ENCODE measurements around the gene IL19. TPM values are rescaled to one million over a fixed set of nuclear protein-coding genes. Genes with fewer than 3 reads are reported as not detected.

IL19 gene
- total RNA-seq, 1 donor from 2014 or later = not detected

GRCh38 chr1:206834711-206835110 lies 64.1 kb downstream of the IL19 start:
- no peak for TF ChIP-seq CTCF (conservative IDR thresholded peaks at IDR 0.05)
- Mint-ChIP-seq H3K27ac (no peak overlapping the region), H3K9me3 (no peaks in the 10 kb centered on the region), H3K4me1 (ENCODE audit: unreplicated experiment) (peaks cover 11% of the 10 kb centered on the region), H3K27me3 (peaks cover 48% of the 10 kb centered on the region), H3K4me3 (no peak overlapping the region), H3K36me3 (no peaks in the 10 kb centered on the region)
- no peak for DNase-seq (ENCODE audit: extremely low spot score, unreplicated experiment)

GRCh38 chr1:206835186-206835585 lies 64.6 kb downstream of the IL19 start:
- no peak for DNase-seq (ENCODE audit: extremely low spot score, unreplicated experiment)
- H3K4me1 Mint-ChIP-seq (ENCODE audit: unreplicated experiment) = peaks cover 11% of the 10 kb centered on the region
- no peaks in the 10 kb centered on the region for H3K36me3 Mint-ChIP-seq
- H3K27ac Mint-ChIP-seq = no peak overlapping the region
- no peak for TF ChIP-seq CTCF (conservative IDR thresholded peaks at IDR 0.05)
- H3K27me3 Mint-ChIP-seq = peaks cover 49% of the 10 kb centered on the region
- no peaks in the 10 kb centered on the region for H3K9me3 Mint-ChIP-seq
- H3K4me3 Mint-ChIP-seq = no peak overlapping the region

- Mint-ChIP-seq H3K4me1 (ENCODE audit: unreplicated experiment) (peaks cover 11% of the 10 kb centered on the region), H3K27ac (no peak overlapping the region), H3K9me3 (no peaks in the 10 kb centered on the region), H3K27me3 (peaks cover 49% of the 10 kb centered on the region), H3K4me3 (no peak overlapping the region), H3K36me3 (no peaks in the 10 kb centered on the region)
- no peak for TF ChIP-seq CTCF (conservative IDR thresholded peaks at IDR 0.05)
- DNase-seq (ENCODE audit: extremely low spot score, unreplicated experiment) = no peak
These were observed 65.5 kb downstream of the IL19 start for GRCh38 chr1:206836111-206836510.

GRCh38 chr1:206839006-206839560 lies 68.5 kb downstream of the IL19 start:
- peaks cover 49% of the 10 kb centered on the region for H3K27me3 Mint-ChIP-seq
- DNase-seq (ENCODE audit: extremely low spot score, unreplicated experiment) = no peak
- no peak for TF ChIP-seq CTCF (conservative IDR thresholded peaks at IDR 0.05)
- H3K4me3 Mint-ChIP-seq = no peak overlapping the region
- H3K27ac Mint-ChIP-seq = no peak overlapping the region
- no peaks in the 10 kb centered on the region for H3K9me3 Mint-ChIP-seq
- H3K4me1 Mint-ChIP-seq (ENCODE audit: unreplicated experiment) = no peaks in the 10 kb centered on the region
- no peaks in the 10 kb centered on the region for H3K36me3 Mint-ChIP-seq

- TF ChIP-seq CTCF (conservative IDR thresholded peaks at IDR 0.05) = no peak
- Mint-ChIP-seq H3K4me3 (no peak overlapping the region), H3K27ac (no peak overlapping the region)
These were observed 69.3 kb downstream of the IL19 start for GRCh38 chr1:206839857-206840256.

More at GRCh38 chr1:206839857-206840256, 69.3 kb downstream of the IL19 start:
- no peak for DNase-seq (ENCODE audit: extremely low spot score, unreplicated experiment)
- Mint-ChIP-seq H3K27me3 (peaks cover 41% of the 10 kb centered on the region), H3K9me3 (no peaks in the 10 kb centered on the region), H3K36me3 (no peaks in the 10 kb centered on the region), H3K4me1 (ENCODE audit: unreplicated experiment) (no peaks in the 10 kb centered on the region)
